ENCODE data around the gene DEPP1.

DEPP1 gene

DNA sequence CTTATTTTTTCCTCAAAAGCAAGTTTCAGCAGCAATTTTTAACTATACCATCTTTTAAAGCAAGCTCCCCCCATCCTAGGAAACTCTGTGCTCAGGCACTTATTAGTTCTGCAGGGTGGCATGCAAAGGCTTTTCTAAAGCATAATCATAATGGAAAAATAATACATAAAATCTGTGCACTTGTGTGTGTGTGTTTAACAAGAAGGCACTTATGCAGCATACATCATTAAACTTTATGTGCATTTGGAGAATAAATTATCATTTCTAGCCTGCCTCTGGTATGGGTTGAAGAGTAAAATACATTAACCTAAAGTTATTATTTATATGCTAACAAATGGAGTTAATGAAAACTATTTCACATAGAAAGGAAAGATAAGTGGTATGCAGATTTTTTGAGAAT, 24.6 kb downstream of the DEPP1 start:
- DNase-seq = no peak
- Histone ChIP-seq H3K36me3 (ENCODE audit: control insufficient read depth, insufficient read depth, low read length) (no peaks in the 10 kb centered on the region), H3K4me3 (ENCODE audit: insufficient read depth, low read depth, low read length, poor library complexity, severe bottlenecking) (no peak overlapping the region), H3K4me1 (ENCODE audit: control insufficient read depth, insufficient read depth, low read length, poor library complexity, severe bottlenecking) (peaks cover 10% of the 10 kb centered on the region), H3K27ac (ENCODE audit: insufficient read depth, low read length, poor library complexity, severe bottlenecking) (no peak overlapping the region), H3K9me3 (ENCODE audit: control insufficient read depth, low read length) (no peaks in the 10 kb centered on the region), H3K27me3 (replicated peaks; ENCODE audit: control insufficient read depth, insufficient read depth, low read length, poor library complexity, severe bottlenecking) (no peaks in the 10 kb centered on the region)

DNA sequence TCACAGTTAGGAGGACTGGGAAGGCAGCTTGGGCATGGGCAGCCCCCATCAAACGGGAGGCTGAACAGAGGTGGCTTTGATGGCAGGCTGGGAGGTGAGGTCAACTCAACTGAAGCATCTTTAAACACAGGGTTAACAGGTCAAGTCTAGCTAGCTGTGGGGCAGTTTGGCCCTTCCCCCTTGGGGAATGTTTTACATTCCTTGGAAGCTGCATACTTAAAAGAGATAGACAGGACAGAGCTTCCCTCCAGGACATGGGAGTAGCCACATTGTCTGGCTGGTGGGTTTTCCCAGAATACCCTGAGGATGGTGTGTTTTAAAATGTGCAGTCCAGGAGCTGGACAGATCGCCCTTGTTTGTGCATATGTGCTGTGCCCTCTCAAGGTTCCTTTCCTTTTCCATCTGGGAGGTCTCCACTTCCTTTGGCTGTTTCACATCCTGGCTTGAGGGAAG, 25.8 kb downstream of the DEPP1 start:
- no peak overlapping the region for H3K4me3 ChIP-seq (ENCODE audit: insufficient read depth, low read depth, low read length, poor library complexity, severe bottlenecking)
- H3K27me3 ChIP-seq (replicated peaks; ENCODE audit: control insufficient read depth, insufficient read depth, low read length, poor library complexity, severe bottlenecking) = no peaks in the 10 kb centered on the region
- H3K36me3 ChIP-seq (ENCODE audit: control insufficient read depth, insufficient read depth, low read length) = no peaks in the 10 kb centered on the region
- DNase-seq = no peak
- no peak overlapping the region for H3K27ac ChIP-seq (ENCODE audit: insufficient read depth, low read length, poor library complexity, severe bottlenecking)
- no peaks in the 10 kb centered on the region for H3K9me3 ChIP-seq (ENCODE audit: control insufficient read depth, low read length)
- no peaks in the 10 kb centered on the region for H3K4me1 ChIP-seq (ENCODE audit: control insufficient read depth, insufficient read depth, low read length, poor library complexity, severe bottlenecking)

DNA sequence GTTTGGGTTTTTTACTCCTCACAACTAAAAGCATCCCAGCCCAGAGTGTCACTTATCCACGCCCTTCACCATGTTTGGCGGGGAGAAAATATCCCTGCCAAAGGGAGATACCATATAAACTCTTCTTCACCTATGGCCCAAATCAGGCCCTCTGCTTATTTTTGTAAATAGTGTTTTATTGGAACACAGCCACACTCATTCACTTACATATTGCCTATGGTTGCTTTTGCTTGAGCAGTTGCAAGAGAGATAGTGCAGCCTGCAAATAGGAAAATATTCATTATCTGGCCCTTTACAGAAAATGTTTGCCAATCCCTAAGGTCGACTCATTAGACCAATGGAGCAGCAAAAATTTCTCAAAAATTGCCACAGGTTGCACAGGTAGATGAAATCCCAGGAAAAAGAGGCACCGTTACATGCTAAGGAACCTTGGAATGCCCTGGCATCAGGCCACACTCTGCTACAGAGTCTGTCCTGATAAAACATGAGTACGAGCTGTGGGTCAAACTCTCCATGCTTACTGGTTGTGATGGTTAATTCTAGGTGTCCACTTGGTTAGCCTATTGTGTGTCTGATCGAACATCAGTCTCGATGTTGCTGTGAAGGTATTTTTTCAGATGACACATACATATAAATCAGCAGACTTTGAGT, 26.9 kb downstream of the DEPP1 start:
- DNase-seq = no peak
- Histone ChIP-seq H3K36me3 (ENCODE audit: control insufficient read depth, insufficient read depth, low read length) (no peaks in the 10 kb centered on the region), H3K27ac (ENCODE audit: insufficient read depth, low read length, poor library complexity, severe bottlenecking) (no peak overlapping the region), H3K4me1 (ENCODE audit: control insufficient read depth, insufficient read depth, low read length, poor library complexity, severe bottlenecking) (no peaks in the 10 kb centered on the region), H3K4me3 (ENCODE audit: insufficient read depth, low read depth, low read length, poor library complexity, severe bottlenecking) (no peak overlapping the region), H3K9me3 (ENCODE audit: control insufficient read depth, low read length) (no peaks in the 10 kb centered on the region), H3K27me3 (replicated peaks; ENCODE audit: control insufficient read depth, insufficient read depth, low read length, poor library complexity, severe bottlenecking) (no peaks in the 10 kb centered on the region)

DNA sequence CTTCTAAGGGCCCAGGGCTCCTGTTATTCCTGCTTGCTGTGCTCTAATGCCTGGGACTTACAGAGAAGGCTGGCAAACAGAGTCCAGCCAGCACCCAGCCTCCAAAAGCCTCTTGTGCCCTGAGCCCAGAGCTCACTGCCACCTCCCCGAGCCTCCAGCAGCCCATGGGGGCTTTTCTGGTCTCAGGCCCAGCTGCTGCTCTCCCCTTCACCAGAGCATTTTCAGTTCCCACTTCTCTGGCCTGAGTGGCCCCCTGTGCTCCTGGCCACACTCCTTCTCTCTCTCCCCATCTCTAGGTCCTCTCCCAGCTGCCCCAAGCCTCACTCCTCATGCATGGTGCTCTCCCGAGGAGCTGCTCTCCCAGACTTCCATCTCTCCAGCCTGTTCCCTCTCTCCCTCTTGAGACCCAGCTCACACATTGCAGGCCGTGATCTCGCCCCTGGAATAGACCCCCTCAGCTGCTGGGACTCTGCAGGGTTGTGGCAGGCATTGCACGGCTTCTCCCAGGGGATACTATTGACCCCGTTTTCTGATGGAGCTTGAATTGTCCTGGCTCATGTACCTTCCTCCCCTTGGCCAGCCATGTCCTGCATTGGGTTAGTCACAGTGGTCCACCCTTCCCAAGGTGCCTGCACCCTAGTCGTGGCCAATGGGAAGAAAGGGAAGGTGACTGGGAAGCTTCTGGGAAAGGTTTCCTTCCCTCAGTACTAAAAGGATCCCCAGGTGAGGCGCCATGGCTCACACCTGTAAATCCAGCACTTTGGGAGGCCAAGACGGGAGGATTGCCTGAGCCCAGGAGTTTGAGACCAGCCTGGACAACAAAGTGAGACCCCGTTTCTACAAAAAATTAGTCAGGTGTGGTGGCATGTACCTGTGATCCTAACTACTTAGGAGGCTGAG, 28.0 kb downstream of the DEPP1 start:
- Histone ChIP-seq H3K4me3 (ENCODE audit: insufficient read depth, low read depth, low read length, poor library complexity, severe bottlenecking) (no peak overlapping the region), H3K4me1 (ENCODE audit: control insufficient read depth, insufficient read depth, low read length, poor library complexity, severe bottlenecking) (no peaks in the 10 kb centered on the region), H3K27me3 (replicated peaks; ENCODE audit: control insufficient read depth, insufficient read depth, low read length, poor library complexity, severe bottlenecking) (no peaks in the 10 kb centered on the region), H3K9me3 (ENCODE audit: control insufficient read depth, low read length) (no peaks in the 10 kb centered on the region), H3K27ac (ENCODE audit: insufficient read depth, low read length, poor library complexity, severe bottlenecking) (no peak overlapping the region), H3K36me3 (ENCODE audit: control insufficient read depth, insufficient read depth, low read length) (no peaks in the 10 kb centered on the region)
- no peak for DNase-seq

DNA sequence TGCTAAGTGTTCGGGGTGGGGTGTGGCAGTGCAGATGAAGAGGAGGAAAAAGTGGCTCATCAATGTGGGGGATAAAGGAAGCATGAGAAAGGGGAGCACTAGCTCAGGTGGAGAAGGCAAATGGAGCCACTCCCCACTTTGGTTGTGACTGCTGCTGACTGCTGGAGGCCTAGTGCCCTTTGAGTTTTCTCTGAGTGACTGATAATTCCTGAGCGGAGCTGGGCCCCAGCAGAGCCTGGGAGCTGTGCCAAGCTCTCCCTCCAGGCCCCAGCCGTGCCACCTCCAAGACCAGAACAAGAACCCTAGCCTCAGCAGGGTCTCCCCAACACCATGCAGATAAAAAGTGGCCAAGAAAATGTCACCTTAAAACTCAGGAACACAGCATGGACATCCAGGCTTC, 28.7 kb downstream of the DEPP1 start:
- H3K9me3 ChIP-seq (ENCODE audit: control insufficient read depth, low read length) = no peaks in the 10 kb centered on the region
- H3K4me1 ChIP-seq (ENCODE audit: control insufficient read depth, insufficient read depth, low read length, poor library complexity, severe bottlenecking) = no peaks in the 10 kb centered on the region
- DNase-seq = no peak
- H3K27me3 ChIP-seq (replicated peaks; ENCODE audit: control insufficient read depth, insufficient read depth, low read length, poor library complexity, severe bottlenecking) = no peaks in the 10 kb centered on the region
- H3K27ac ChIP-seq (ENCODE audit: insufficient read depth, low read length, poor library complexity, severe bottlenecking) = no peak overlapping the region
- H3K4me3 ChIP-seq (ENCODE audit: insufficient read depth, low read depth, low read length, poor library complexity, severe bottlenecking) = no peak overlapping the region
- H3K36me3 ChIP-seq (ENCODE audit: control insufficient read depth, insufficient read depth, low read length) = no peaks in the 10 kb centered on the region

DNA sequence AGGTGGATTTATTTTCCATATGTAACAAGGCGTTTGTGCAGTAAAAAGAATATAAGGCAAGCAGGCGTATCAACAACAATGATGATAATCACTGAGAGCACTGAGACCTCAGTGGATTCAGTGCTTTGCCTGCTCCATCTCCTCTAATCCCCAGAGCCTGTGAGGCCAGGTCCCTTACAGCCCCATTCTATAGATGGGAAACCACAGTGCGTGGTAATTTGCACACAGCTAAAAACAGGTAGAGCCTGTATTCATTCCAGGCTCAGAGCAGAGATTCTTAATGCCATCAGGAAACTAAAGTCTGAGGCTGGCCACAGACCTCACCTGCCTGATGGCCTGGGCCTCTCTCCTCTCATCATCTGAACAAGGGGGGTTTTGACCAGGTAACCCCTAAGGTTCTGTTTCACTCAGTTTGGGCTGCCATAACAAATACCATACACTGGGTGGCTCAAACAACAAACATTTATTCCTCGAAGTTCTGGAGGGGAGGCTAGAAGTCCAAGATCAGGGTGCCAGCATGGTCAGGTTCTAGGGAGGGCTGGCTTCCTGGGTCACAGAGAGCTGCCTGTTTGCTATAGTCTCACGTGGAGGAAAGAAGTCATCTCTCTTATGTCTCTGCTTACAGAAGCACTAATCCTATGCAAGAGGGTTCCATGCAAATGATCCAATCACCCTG, 29.3 kb downstream of the DEPP1 start:
- Histone ChIP-seq H3K36me3 (ENCODE audit: control insufficient read depth, insufficient read depth, low read length) (no peaks in the 10 kb centered on the region), H3K9me3 (ENCODE audit: control insufficient read depth, low read length) (no peaks in the 10 kb centered on the region), H3K27me3 (replicated peaks; ENCODE audit: control insufficient read depth, insufficient read depth, low read length, poor library complexity, severe bottlenecking) (no peaks in the 10 kb centered on the region), H3K27ac (ENCODE audit: insufficient read depth, low read length, poor library complexity, severe bottlenecking) (no peak overlapping the region), H3K4me3 (ENCODE audit: insufficient read depth, low read depth, low read length, poor library complexity, severe bottlenecking) (no peak overlapping the region), H3K4me1 (ENCODE audit: control insufficient read depth, insufficient read depth, low read length, poor library complexity, severe bottlenecking) (no peaks in the 10 kb centered on the region)
- DNase-seq = no peak

DNA sequence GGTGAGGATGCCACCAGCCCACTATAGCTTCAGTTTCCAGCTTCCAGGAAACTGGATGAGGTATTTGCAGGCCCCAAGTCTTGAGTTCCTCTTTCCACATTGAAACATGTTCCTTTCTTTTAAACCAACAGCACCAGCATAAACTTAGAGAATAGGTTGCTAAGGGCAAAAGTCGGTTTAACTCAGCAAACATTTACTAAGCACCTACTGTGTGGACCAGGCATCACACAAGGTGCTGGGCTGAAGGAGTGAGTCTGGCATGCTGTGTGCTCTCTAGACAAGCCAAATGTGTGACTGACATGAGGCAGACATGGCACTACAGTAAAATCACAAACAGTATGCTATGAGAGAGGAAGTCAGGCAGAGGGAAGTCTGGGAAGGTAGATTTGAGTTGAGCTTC, 30.0 kb downstream of the DEPP1 start:
- no peaks in the 10 kb centered on the region for H3K4me1 ChIP-seq (ENCODE audit: control insufficient read depth, insufficient read depth, low read length, poor library complexity, severe bottlenecking)
- DNase-seq = no peak
- H3K9me3 ChIP-seq (ENCODE audit: control insufficient read depth, low read length) = no peaks in the 10 kb centered on the region
- H3K36me3 ChIP-seq (ENCODE audit: control insufficient read depth, insufficient read depth, low read length) = no peaks in the 10 kb centered on the region
- H3K4me3 ChIP-seq (ENCODE audit: insufficient read depth, low read depth, low read length, poor library complexity, severe bottlenecking) = no peak overlapping the region
- no peaks in the 10 kb centered on the region for H3K27me3 ChIP-seq (replicated peaks; ENCODE audit: control insufficient read depth, insufficient read depth, low read length, poor library complexity, severe bottlenecking)
- H3K27ac ChIP-seq (ENCODE audit: insufficient read depth, low read length, poor library complexity, severe bottlenecking) = no peak overlapping the region

DNA sequence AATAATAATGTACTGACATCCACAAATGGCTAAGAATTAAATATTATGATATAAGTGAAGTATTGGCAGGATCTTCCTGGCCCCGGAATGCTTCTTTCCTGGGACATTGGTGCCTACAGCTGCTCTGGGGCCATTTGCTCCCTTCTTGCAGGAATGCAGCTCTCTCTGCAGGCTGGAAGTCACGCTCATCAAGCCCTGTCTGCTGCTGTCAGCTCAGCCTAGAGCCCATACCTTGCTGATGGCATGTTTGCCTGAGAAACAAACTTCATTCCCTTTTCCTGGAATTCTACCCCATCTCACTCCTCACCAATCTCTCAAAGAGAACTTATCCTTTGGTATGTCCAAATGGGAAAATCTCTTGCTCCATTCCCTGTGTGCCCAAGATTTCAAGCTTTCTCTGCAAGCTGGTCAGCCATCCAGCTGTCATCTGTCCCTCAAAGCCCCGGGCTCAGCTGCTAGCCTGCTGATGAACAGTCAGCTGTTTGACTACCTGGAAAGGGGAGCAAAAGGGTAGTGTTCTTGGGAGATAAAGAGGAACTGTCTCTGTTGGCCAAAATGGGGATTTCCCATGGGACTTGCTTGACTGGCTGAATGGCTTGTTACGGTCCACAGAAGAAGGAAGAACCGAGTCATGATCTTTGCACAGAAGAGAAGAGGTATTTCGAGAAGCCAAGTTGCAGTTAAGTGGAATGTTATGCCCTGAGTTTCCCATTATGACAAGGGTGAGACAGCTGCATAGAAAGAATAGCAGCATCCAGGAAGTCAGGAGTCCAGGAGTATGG, 31.0 kb downstream of the DEPP1 start:
- Histone ChIP-seq H3K4me1 (ENCODE audit: control insufficient read depth, insufficient read depth, low read length, poor library complexity, severe bottlenecking) (no peaks in the 10 kb centered on the region), H3K9me3 (ENCODE audit: control insufficient read depth, low read length) (no peaks in the 10 kb centered on the region), H3K4me3 (ENCODE audit: insufficient read depth, low read depth, low read length, poor library complexity, severe bottlenecking) (no peak overlapping the region), H3K27ac (ENCODE audit: insufficient read depth, low read length, poor library complexity, severe bottlenecking) (no peak overlapping the region), H3K36me3 (ENCODE audit: control insufficient read depth, insufficient read depth, low read length) (no peaks in the 10 kb centered on the region), H3K27me3 (replicated peaks; ENCODE audit: control insufficient read depth, insufficient read depth, low read length, poor library complexity, severe bottlenecking) (no peaks in the 10 kb centered on the region)
- DNase-seq = no peak

DNA sequence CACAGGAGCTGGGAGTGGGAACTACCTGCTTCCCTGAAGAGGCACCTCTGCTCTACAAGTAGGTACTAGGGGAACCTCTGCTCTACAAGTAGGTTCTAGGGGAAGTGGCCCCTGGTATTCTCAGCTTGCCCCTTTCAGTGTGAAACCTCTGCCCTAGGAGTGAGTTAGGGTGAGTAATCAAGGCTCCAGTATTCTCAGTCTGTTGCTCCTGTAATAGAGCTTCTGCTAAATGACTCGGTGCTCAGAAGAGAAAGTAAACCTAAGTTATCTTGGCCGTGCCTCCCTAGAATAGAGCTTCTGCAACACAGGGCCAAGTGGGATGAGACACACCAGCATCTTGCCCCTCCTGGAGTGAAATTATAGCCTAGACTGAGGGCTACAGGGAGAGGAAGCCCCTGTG, 32.4 kb downstream of the DEPP1 start:
- Histone ChIP-seq H3K27ac (ENCODE audit: insufficient read depth, low read length, poor library complexity, severe bottlenecking) (no peak overlapping the region), H3K9me3 (ENCODE audit: control insufficient read depth, low read length) (no peaks in the 10 kb centered on the region), H3K4me3 (ENCODE audit: insufficient read depth, low read depth, low read length, poor library complexity, severe bottlenecking) (no peak overlapping the region), H3K4me1 (ENCODE audit: control insufficient read depth, insufficient read depth, low read length, poor library complexity, severe bottlenecking) (no peaks in the 10 kb centered on the region), H3K27me3 (replicated peaks; ENCODE audit: control insufficient read depth, insufficient read depth, low read length, poor library complexity, severe bottlenecking) (no peaks in the 10 kb centered on the region), H3K36me3 (ENCODE audit: control insufficient read depth, insufficient read depth, low read length) (no peaks in the 10 kb centered on the region)
- DNase-seq = no peak
